Measurements from ENCODE around the gene BRCA1.

- TF ChIP-seq RAD21 (conservative IDR thresholded peaks at IDR 0.05) = peak; percentile 51
- TF ChIP-seq, protein P1, sequence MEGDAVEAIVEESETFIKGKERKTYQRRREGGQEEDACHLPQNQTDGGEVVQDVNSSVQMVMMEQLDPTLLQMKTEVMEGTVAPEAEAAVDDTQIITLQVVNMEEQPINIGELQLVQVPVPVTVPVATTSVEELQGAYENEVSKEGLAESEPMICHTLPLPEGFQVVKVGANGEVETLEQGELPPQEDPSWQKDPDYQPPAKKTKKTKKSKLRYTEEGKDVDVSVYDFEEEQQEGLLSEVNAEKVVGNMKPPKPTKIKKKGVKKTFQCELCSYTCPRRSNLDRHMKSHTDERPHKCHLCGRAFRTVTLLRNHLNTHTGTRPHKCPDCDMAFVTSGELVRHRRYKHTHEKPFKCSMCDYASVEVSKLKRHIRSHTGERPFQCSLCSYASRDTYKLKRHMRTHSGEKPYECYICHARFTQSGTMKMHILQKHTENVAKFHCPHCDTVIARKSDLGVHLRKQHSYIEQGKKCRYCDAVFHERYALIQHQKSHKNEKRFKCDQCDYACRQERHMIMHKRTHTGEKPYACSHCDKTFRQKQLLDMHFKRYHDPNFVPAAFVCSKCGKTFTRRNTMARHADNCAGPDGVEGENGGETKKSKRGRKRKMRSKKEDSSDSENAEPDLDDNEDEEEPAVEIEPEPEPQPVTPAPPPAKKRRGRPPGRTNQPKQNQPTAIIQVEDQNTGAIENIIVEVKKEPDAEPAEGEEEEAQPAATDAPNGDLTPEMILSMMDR (IDR thresholded peaks at IDR 0.05; ENCODE audit: poor library complexity, severe bottlenecking) = no peak
- peak; percentile 85 for TF ChIP-seq MXI1 (conservative IDR thresholded peaks at IDR 0.05; ENCODE audit: poor library complexity, severe bottlenecking)
- TF ChIP-seq SMC3 (conservative IDR thresholded peaks at IDR 0.05; ENCODE audit: poor library complexity) = peak; percentile 52
- TF ChIP-seq TAF1 (IDR thresholded peaks at IDR 0.05; ENCODE audit: low read depth) = peak; percentile 77
- peak; percentile 21 for TF ChIP-seq EP300 (conservative IDR thresholded peaks at IDR 0.05; ENCODE audit: poor library complexity, severe bottlenecking)
- no peak for TF ChIP-seq EZH2 (IDR thresholded peaks at IDR 0.05; ENCODE audit: borderline replicate concordance, insufficient read depth, low read length, poor library complexity, severe bottlenecking)
- TF ChIP-seq REST (IDR thresholded peaks at IDR 0.05; ENCODE audit: borderline replicate concordance) = peak; percentile 92
- peak; percentile 96 for TF ChIP-seq POLR2AphosphoS5 (IDR thresholded peaks at IDR 0.05)
Measured at GRCh38 chr17:43021741-43022512, 103.2 kb downstream of the BRCA1 start, which contains the start of gene VAT1.

All from neural cell (in vitro differentiated cells).